ENCODE data around the gene USH2A.

DNA sequence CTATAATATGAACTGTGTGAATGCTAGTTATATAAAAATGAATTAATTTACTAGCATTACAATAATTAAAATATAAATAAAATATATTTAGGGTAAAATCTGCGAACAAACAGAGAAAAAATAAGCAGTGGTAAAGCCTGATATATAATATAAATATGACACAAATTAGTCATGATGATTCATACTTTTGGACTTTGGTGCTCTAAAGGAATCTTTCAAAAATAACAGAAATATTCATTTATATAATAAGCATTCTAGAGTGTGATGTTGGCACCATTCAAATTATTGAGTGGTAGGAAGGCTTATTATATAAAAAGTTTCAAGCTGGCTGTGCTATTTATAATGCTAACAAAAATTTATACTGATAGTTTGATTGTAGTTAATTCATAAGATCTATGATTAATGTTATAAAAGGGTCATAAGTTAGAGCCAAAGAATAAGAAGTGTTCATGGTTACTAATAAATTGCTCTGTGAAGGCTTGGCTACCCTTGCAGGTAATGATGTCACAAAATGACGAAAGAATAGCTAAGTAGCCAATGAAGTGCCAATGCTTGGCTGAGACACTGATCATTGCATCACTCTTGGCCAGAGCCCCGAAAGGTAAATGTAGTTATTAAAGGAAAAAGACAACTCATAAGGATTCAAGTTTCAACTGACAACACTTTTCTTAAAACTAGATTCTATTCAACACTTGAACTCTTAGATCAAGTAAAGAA, 108.7 kb downstream of the USH2A start:
- TF ChIP-seq, protein P1, sequence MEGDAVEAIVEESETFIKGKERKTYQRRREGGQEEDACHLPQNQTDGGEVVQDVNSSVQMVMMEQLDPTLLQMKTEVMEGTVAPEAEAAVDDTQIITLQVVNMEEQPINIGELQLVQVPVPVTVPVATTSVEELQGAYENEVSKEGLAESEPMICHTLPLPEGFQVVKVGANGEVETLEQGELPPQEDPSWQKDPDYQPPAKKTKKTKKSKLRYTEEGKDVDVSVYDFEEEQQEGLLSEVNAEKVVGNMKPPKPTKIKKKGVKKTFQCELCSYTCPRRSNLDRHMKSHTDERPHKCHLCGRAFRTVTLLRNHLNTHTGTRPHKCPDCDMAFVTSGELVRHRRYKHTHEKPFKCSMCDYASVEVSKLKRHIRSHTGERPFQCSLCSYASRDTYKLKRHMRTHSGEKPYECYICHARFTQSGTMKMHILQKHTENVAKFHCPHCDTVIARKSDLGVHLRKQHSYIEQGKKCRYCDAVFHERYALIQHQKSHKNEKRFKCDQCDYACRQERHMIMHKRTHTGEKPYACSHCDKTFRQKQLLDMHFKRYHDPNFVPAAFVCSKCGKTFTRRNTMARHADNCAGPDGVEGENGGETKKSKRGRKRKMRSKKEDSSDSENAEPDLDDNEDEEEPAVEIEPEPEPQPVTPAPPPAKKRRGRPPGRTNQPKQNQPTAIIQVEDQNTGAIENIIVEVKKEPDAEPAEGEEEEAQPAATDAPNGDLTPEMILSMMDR (IDR thresholded peaks at IDR 0.05), result no peak
- TF ChIP-seq POLR2A (IDR thresholded peaks at IDR 0.05) (no peak), POLR2AphosphoS5 (IDR thresholded peaks at IDR 0.05) (no peak), EP300 (IDR thresholded peaks at IDR 0.05) (no peak)
